GM12875 (cell line): ENCODE measurements around the gene GPC3.

Experiments used
- H3K4me3 ChIP-seq: one replicate; pipeline ENCODE4 v1.5.1; 2011; ENCODE audit warnings: low read depth, low read length, control low read depth
- TF ChIP-seq, protein P1 (sequence below): IDR thresholded peaks from 2 replicates; pipeline ENCODE4 v1.5.1; 2011; ENCODE audit warnings: low read depth, mild to moderate bottlenecking, control low read depth, inconsistent platforms, low read length, moderate library complexity, borderline replicate concordance; ENCODE audit not compliant: insufficient read depth

The GPC3 gene

DNA sequence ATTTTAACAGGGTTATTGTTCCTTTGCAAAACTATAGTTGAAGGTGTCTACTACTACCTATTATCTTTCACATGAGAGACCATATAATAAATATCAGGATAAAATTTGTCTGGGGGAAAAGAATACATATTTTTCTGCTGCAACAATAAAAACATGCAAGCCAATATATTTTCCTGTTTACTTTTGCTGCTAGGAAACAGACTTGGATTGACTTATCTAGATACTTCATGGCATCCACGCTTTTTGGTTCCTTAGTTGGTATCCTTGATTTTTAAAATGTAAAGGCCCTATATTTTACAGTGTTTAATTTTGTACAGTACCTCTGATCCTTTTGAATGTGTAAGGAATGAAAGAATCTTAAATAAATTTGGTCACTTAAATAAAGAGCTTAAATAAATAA is 150.6 kb downstream of the GPC3 start:
- TF ChIP-seq, protein P1, sequence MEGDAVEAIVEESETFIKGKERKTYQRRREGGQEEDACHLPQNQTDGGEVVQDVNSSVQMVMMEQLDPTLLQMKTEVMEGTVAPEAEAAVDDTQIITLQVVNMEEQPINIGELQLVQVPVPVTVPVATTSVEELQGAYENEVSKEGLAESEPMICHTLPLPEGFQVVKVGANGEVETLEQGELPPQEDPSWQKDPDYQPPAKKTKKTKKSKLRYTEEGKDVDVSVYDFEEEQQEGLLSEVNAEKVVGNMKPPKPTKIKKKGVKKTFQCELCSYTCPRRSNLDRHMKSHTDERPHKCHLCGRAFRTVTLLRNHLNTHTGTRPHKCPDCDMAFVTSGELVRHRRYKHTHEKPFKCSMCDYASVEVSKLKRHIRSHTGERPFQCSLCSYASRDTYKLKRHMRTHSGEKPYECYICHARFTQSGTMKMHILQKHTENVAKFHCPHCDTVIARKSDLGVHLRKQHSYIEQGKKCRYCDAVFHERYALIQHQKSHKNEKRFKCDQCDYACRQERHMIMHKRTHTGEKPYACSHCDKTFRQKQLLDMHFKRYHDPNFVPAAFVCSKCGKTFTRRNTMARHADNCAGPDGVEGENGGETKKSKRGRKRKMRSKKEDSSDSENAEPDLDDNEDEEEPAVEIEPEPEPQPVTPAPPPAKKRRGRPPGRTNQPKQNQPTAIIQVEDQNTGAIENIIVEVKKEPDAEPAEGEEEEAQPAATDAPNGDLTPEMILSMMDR, result no peak
- H3K4me3 ChIP-seq, result no peak overlapping the region

DNA sequence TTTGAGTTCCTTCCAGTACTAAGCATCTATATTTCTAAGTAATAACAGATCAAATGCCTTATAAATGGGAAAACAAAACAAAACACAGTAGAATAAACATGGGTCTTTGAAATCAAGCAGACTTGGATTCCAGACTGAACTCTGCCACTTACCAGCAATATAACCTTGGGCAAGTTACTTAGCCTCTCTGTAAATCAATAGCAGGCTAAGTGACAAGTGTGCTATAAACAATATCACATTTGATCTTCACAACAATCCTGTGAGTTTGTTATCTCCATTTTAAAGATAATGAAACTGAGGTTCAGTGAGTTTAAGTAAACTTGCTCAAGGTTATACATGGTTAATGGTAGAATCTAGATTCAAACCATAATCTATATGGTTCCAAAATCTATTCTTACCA is 165.8 kb downstream of the GPC3 start:
- TF ChIP-seq, protein P1, result no peak
- H3K4me3 ChIP-seq, result no peak overlapping the region

DNA sequence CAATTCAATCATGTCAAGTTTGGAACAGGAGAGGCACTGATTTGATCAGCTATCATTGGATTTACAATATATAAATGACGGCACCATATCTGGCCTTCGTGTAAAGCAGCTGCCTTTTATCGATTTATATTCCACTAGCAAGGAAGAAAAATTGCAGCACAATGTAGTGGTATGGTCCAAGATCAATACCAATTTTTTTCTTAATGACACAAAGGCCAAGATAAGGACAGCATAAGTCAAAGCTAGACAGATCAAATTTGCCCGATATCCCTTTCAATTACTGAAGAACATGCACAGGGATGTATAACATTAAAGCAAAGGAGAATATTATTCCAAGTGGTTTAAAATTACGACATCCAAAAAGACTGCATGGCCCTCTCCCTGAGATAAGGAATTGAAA is 167.4 kb downstream of the GPC3 start:
- H3K4me3 ChIP-seq, result no peak overlapping the region
- TF ChIP-seq, protein P1, result no peak

DNA sequence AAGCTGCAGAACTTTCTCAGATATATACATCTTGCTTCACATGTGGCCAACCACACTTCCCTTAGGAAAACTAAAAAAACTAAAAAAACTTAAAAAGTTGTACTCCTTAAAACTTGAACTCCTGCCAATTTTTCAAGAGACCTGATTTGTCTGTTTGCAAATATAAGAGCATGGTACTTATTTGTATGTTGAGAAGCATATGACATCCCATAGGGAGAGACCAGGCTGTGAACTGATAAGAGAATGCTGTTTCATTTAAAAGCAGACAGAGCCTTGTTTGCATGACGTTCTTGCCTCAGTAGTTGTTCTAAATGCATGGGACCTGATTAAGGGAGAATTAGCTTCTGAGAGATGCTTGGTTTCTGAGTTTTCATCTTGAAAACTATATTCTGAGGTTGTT is 169.9 kb downstream of the GPC3 start:
- no peak overlapping the region for H3K4me3 ChIP-seq
- TF ChIP-seq, protein P1, result no peak

DNA sequence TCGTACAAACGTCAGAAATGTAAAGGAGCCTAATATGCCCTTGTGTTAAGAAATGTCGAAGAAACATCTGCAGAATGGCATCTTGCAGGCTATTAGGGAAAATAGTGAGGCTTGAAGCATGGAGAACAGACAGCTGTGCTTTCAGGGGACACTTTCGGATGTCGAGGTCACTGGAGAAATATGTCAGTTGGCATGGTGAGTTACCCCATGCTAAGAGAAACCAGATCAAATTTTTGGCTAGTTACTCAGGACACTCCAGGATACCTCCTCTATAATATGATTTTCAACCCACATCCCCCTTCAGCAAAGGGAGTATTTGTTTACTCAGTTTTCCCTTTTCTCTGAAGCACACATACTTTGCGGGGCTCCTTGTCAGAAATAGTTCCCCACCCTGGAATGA is 171.4 kb downstream of the GPC3 start:
- no peak overlapping the region for H3K4me3 ChIP-seq

DNA sequence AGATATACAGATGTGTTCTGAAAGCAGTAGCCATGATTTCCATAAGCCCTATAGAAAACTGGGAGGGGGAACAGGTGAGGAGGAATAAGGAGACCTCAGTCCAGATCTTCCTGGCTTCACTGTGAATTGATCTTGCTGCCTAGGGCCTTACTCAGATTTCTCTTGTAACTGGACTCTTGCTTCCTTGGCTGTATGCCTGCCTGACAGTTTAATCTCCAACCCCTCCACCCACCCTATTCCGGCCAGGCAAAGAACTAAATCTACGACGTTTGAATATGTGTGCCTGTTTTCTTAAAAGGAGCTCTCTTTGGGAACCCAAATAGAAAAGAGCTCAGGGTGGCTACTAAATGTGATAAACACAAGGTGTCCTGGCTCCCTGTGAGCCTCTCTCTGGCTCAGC is 173.0 kb downstream of the GPC3 start:
- TF ChIP-seq, protein P1, result no peak
- no peak overlapping the region for H3K4me3 ChIP-seq

More for the DNA sequence above, 171.4 kb downstream of the GPC3 start:
- TF ChIP-seq, protein P1, result no peak

DNA sequence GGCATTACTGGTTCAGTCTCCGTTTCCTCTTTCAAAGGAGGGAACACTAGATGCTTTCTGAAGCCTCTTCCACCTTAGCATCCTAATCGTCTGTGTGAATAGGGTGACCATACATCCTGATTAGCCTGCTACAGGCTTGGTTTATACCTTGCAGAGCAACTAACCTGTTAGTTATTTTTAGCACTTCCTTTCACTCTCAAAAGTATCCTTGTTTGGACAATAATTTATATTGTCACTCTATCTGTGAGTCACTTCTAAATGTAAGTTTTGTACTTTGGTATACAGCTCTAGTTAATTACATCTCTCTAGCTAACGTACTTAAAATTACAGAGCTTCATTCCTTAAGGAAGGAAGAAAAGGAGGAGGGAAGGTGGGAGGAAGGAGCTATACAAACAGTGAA is 174.5 kb downstream of the GPC3 start:
- H3K4me3 ChIP-seq, result no peak overlapping the region
- TF ChIP-seq, protein P1, result no peak
